HG02973 (cell line): Measurements from ENCODE around the gene AWAT2.
"Not testable (repeated sequence)": the region's sequence is repeated elsewhere in the genome, so short reads cannot be mapped to it uniquely, and the experiment has no call there.

Experiments
- ATAC-seq: cut with Tn5 transposase; IDR thresholded peaks from one replicate; pipeline ENCODE4 v1.9.1; 2021; ENCODE audit warnings: moderate library complexity; ENCODE audit not compliant: unreplicated experiment

The AWAT2 gene

GRCh38 chrX:70001708-70002341, 47.9 kb downstream of the AWAT2 start:
- no peak for ATAC-seq

DNA sequence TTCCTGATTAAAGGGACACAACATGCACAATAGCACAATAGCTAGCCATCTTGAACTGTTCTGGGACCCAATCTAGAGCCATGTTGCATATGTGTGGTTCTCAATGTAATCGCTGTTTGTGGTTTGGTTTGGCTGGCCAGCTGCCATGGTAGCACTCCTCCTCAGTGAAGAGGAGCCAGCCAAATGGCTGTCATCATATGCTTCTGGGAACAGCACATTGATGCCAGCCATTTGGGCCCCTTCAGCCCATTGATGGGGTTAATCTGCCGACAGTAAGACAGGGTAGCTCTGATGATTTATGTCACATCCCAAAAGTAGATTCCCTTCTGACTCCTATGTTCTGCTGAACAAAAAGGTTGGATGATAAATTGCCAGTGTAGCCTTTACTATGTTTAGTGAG, 48.5 kb downstream of the AWAT2 start:
- ATAC-seq: no peak

GRCh38 chrX:69998299-69998698, 51.4 kb downstream of the AWAT2 start:
- not testable (repeated sequence) for ATAC-seq

- ATAC-seq: no peak
Measured at GRCh38 chrX:69996113-69996468, 53.6 kb downstream of the AWAT2 start.

DNA sequence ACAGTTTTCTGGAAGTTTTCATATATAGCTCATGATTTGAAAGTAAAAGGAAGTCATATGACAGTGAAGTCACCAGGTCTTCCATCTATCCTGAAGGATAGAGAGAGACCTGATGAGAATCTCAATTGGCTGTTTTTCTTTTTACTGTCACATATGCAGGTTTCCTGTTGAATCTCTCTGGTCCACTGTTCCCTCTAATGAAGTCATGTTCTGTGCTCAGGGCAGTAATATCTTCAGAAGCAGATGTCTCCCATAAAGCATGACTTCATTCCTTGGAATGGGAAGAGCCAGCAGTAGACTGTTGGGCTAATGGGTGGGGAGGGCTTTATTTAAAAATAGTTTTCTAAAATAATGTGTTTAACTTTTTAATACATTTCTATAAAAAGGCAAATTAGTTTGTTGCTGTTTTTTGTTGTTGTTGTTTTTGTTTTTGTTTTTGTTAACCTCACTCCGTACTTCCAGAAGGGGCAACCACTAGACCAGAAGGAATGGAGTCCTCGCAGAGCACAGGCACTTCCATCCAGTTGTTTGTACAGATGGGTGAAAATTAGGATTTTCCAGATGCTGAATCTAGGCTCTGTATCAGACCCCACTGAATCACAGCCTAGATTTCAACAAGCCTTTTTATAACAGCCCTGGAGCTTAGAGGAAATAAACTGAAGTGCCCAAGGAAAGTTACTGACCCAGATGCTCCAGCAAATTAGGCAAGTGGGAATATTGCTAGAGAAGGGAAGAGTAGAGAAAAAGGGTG, 54.2 kb downstream of the AWAT2 start:
- ATAC-seq: no peak

- ATAC-seq: no peak
Measured at GRCh38 chrX:69993494-69993893, 56.2 kb downstream of the AWAT2 start.

GRCh38 chrX:69991685-69992084, 58.1 kb downstream of the AWAT2 start:
- ATAC-seq: no peak
